ENCODE measurements around the gene NOTCH2. TPM values are rescaled to one million over a fixed set of nuclear protein-coding genes. Genes with fewer than 3 reads are reported as not detected.

The NOTCH2 gene
- total RNA-seq, 1 experiment from 2014 or later, result 4.7 TPM

DNA sequence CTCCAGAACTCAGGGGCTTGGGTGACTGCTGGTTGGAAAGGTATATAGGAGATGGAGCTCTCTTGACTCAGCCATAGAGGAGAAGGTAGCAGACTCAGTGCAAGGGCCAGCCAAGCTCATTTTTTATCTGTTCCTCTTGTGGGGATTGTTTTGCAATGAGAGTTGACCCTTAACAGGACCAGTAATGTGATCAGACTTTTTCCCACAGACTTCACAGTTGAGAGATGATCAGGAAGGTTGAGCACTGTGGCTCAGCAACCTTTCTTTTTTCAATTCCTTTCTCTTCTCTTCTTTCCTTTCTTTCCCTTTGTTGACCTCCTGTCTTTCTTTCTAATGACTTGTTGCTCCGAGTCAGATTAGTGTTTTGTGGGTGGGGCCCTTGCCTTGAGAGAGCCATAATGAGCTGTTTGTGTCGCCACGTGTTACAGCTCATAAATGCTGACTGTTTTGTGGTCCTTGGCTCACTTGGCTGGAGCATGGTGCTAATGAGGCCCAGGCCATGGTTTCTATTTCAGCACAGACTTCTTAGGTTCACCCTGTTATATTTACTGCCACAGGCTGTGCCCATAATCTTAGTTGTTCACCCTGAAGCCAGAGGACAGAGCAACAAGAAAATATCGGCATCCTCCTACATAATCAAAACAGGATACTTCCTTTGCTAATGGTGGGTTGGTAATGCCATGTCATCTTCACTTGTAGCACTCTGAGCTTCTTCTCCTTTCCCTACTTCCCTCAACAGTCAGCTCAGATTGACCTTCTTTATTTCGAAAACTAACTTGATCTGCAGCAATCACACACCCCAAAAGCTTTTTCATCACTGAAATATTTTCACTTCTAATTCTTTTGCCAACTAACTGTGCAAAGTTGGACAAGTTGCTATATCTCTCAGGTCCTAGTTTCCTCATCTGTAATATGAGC lies 187.1 kb downstream of the NOTCH2 start:
- Histone ChIP-seq H2AFZ (ENCODE audit: low read length) (no peak overlapping the region), H4K20me1 (ENCODE audit: insufficient read depth, low read depth, low read length) (no peaks in the 10 kb centered on the region), H3K4me3 (ENCODE audit: low read length) (no peak overlapping the region), H3K9me3 (ENCODE audit: low read length) (no peaks in the 10 kb centered on the region), H3K79me2 (ENCODE audit: low read length) (no peaks in the 10 kb centered on the region), H3K27ac (ENCODE audit: low read length) (no peak overlapping the region), H3K27me3 (ENCODE audit: low read length) (no peaks in the 10 kb centered on the region), H3K4me2 (ENCODE audit: low read depth, low read length, poor library complexity, severe bottlenecking) (no peak overlapping the region), H3K9ac (ENCODE audit: low read length) (no peak overlapping the region), H3K4me1 (ENCODE audit: low read length) (no peaks in the 10 kb centered on the region), H3K36me3 (ENCODE audit: insufficient read depth, low read length) (no peaks in the 10 kb centered on the region), H3K9me2 (replicated peaks; ENCODE audit: insufficient read depth, low read length) (no peaks in the 10 kb centered on the region)
- DNase-seq, result no peak

DNA sequence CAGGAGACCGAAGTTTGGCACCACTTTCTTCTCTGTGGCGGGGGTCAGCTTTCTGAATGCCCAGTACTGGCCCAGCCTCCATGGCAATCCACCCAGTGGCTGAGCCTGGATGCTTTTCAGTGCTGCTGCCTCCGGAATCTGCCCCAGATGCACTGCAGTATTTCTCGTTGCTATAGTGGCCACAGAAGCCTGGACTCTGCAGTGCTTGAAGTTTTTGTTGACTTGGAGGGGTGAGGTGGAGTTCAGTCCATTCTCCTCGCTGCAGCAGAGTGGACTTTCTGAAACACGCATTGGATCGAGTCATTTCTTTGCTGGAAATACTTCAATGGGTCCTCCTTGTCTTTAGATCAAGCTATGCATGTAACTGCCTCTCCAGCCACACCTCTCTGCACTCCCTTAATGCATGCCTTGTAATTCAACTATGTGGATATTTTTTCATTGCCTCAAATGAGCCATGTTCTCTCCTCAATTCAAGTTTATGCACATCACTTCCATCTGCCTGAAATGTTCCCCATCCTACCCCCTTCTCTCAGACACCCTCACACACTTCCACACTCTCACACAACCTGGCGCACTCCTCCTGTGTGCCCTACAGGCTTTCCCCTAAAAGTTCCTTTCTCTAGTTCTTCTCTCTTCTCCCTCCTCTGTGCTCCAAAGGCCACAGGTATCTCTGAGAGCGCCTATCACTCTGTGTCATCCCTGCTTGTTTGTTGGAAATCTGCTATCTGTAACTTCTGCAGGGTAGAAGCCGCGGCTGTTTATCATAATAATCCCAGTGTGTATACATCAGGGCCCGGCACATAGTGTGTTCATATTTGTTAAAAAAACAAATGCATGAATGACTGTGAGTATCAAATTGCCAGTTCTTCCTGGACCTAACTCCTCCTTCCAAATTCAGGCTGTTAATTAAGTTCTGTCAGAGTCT lies 189.7 kb downstream of the NOTCH2 start:
- DNase-seq, result no peak
- no peaks in the 10 kb centered on the region for H3K79me2 ChIP-seq (ENCODE audit: low read length)
- no peak overlapping the region for H3K4me3 ChIP-seq (ENCODE audit: low read length)
- no peak overlapping the region for H3K27ac ChIP-seq (ENCODE audit: low read length)
- H3K9me2 ChIP-seq (replicated peaks; ENCODE audit: insufficient read depth, low read length), result no peaks in the 10 kb centered on the region
- H2AFZ ChIP-seq (ENCODE audit: low read length), result no peak overlapping the region
- H3K4me2 ChIP-seq (ENCODE audit: low read depth, low read length, poor library complexity, severe bottlenecking), result no peak overlapping the region
- H3K9me3 ChIP-seq (ENCODE audit: low read length), result no peaks in the 10 kb centered on the region
- H4K20me1 ChIP-seq (ENCODE audit: insufficient read depth, low read depth, low read length), result no peaks in the 10 kb centered on the region
- no peaks in the 10 kb centered on the region for H3K27me3 ChIP-seq (ENCODE audit: low read length)
- no peak overlapping the region for H3K9ac ChIP-seq (ENCODE audit: low read length)
- H3K4me1 ChIP-seq (ENCODE audit: low read length), result no peaks in the 10 kb centered on the region
- H3K36me3 ChIP-seq (ENCODE audit: insufficient read depth, low read length), result no peaks in the 10 kb centered on the region

DNA sequence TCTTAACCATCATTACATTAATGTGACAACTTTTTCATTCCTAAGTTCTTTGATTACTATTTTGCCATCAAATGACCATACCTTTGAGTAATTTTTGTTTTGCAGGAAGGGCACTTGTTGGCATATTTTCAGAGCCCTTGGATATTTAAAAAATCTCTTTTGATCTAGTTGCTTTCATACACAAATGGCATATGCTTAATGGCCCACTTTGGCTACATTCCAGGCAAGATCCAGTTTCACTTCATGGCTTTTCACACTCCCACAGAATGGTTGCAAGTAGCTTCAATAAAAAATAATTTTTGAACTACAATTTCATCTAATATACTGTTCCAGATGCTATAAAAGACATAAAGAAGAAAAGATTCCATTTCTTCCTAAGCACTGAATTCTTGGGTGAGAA lies 191.3 kb downstream of the NOTCH2 start:
- no peaks in the 10 kb centered on the region for H3K9me2 ChIP-seq (replicated peaks; ENCODE audit: insufficient read depth, low read length)
- no peak overlapping the region for H2AFZ ChIP-seq (ENCODE audit: low read length)

DNA sequence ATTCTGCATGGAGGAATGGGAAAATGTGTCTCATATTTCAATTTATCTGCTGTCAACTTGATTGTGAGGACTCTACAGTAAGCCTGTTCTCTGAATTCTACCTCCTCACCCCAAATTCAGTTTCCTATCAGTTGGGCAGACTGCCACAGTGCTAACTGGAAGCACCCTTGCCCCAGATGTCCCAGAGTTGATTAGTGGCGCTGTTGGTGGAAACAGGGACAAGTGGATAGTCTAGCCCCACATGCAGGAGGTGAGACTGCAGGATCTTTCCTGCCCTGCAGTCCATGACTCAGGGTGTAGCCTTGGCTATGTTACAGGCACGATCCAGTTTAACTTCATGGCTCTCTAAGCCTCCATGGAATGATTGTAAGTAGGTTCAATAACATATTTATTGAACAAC lies 195.3 kb downstream of the NOTCH2 start:
- Histone ChIP-seq H3K27me3 (ENCODE audit: low read length) (no peaks in the 10 kb centered on the region), H3K9ac (ENCODE audit: low read length) (no peak overlapping the region)

More for the DNA sequence above, 191.3 kb downstream of the NOTCH2 start:
- Histone ChIP-seq H3K36me3 (ENCODE audit: insufficient read depth, low read length) (no peaks in the 10 kb centered on the region), H3K4me2 (ENCODE audit: low read depth, low read length, poor library complexity, severe bottlenecking) (no peak overlapping the region), H4K20me1 (ENCODE audit: insufficient read depth, low read depth, low read length) (no peaks in the 10 kb centered on the region), H3K79me2 (ENCODE audit: low read length) (no peaks in the 10 kb centered on the region), H3K9ac (ENCODE audit: low read length) (no peak overlapping the region), H3K4me1 (ENCODE audit: low read length) (no peaks in the 10 kb centered on the region), H3K27me3 (ENCODE audit: low read length) (no peaks in the 10 kb centered on the region), H3K27ac (ENCODE audit: low read length) (no peak overlapping the region), H3K4me3 (ENCODE audit: low read length) (no peak overlapping the region), H3K9me3 (ENCODE audit: low read length) (no peaks in the 10 kb centered on the region)
- no peak for DNase-seq

DNA sequence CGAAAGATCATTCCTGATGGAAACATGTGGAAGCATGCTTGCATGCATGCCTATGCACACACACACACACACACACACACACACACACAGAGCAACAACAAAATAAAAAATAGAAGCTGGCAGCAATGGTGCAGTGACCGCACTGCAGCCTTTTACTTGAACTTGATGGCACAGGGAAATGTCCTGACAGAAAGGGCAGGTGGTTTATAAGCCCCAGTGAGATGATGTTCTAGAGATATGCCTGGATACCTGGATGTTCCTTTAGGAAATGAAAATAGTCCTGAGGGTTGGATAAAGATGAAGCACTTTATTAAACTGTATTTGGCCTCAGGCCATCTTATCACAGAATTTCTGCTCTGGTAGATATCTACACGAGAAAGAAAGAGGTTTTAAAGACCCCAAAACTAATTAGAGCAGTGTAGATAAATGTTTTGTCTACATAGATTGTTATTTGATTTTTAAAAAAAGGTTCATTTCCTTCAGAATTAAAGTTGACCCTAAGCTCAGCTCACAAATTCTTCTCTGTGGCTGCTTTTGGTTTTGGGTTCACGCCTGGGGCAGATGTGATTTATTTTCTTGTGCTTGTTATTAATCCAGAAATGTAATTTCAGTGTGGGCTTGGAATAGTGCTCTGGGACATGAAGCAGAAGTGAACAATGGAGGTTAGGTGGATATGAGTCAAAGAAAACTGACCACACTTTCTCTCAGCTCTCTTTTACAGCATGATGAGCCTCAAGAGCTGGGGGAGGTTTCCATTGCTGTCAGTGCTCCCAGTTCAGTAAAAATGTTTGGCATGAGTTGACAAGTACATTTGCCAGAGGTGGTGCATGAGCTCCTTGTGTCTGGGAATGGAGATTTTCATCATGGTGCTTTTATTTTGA lies 196.1 kb downstream of the NOTCH2 start:
- no peaks in the 10 kb centered on the region for H3K79me2 ChIP-seq (ENCODE audit: low read length)
- no peaks in the 10 kb centered on the region for H4K20me1 ChIP-seq (ENCODE audit: insufficient read depth, low read depth, low read length)
- no peak overlapping the region for H3K9ac ChIP-seq (ENCODE audit: low read length)
- no peaks in the 10 kb centered on the region for H3K27me3 ChIP-seq (ENCODE audit: low read length)
- H3K4me1 ChIP-seq (ENCODE audit: low read length), result no peaks in the 10 kb centered on the region
- DNase-seq, result no peak
- H3K9me3 ChIP-seq (ENCODE audit: low read length), result no peaks in the 10 kb centered on the region
- no peak overlapping the region for H3K4me3 ChIP-seq (ENCODE audit: low read length)
- no peak overlapping the region for H3K27ac ChIP-seq (ENCODE audit: low read length)
- no peak overlapping the region for H3K4me2 ChIP-seq (ENCODE audit: low read depth, low read length, poor library complexity, severe bottlenecking)
- no peak overlapping the region for H2AFZ ChIP-seq (ENCODE audit: low read length)
- no peaks in the 10 kb centered on the region for H3K9me2 ChIP-seq (replicated peaks; ENCODE audit: insufficient read depth, low read length)
- H3K36me3 ChIP-seq (ENCODE audit: insufficient read depth, low read length), result no peaks in the 10 kb centered on the region

More for the DNA sequence above, 195.3 kb downstream of the NOTCH2 start:
- Histone ChIP-seq H3K9me3 (ENCODE audit: low read length) (no peaks in the 10 kb centered on the region), H3K79me2 (ENCODE audit: low read length) (no peaks in the 10 kb centered on the region), H3K4me1 (ENCODE audit: low read length) (no peaks in the 10 kb centered on the region), H3K36me3 (ENCODE audit: insufficient read depth, low read length) (no peaks in the 10 kb centered on the region), H2AFZ (ENCODE audit: low read length) (no peak overlapping the region), H4K20me1 (ENCODE audit: insufficient read depth, low read depth, low read length) (no peaks in the 10 kb centered on the region), H3K4me3 (ENCODE audit: low read length) (no peak overlapping the region), H3K9me2 (replicated peaks; ENCODE audit: insufficient read depth, low read length) (no peaks in the 10 kb centered on the region), H3K4me2 (ENCODE audit: low read depth, low read length, poor library complexity, severe bottlenecking) (no peak overlapping the region), H3K27ac (ENCODE audit: low read length) (no peak overlapping the region)
- no peak for DNase-seq

DNA sequence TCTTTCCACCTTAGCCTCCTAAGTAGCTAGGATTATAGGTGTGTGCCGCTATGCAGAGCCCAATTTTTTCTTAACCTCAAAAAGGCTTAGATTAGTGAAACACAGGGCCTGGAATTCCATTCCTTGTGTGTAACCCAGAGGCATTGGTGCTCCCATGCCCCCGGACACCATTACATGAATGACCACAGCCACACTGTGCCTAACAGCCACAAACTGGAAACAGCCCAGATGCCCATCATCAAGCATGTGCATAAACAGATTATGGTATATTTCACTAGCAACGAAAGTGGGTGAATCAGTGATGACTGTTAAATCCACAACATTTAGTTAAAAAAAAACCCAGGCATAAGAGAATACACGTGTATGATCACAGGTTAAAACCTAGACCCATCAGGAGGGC lies 197.6 kb downstream of the NOTCH2 start:
- H2AFZ ChIP-seq (ENCODE audit: low read length), result no peak overlapping the region

DNA sequence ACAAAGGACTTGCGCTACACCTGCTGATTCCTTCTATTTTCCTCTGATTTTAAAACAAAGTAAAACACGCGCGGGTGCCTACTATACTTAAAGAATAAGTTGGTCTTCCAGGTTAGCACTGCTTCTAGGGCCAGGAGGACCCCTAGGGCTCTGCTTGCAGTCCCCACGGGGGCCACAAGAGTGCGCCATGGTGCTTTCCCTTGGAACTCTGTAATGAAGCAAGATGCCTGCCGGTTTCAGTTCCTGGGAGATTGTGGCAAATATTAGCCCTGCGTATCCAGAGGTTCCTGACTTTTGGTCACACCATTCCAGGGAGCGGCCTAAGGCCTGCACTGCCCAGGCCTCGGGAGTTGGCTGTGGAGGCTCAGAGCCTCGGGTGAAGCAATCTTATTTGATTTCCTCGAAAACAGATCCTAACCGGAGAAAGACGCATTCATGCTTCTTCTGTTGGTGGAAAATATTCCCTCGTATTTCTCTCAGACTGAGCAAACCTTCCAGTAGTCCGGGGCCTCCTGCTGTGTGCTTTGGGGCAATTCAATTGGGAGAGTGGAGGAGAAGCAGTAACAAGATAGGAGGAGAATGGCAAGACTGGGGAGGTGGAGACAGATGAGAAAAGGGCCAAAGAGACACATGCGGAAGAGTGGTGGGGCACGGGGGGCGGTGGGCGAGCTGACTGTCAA lies 198.4 kb downstream of the NOTCH2 start:
- no peaks in the 10 kb centered on the region for H3K36me3 ChIP-seq (ENCODE audit: insufficient read depth, low read length)
- no peak overlapping the region for H3K27ac ChIP-seq (ENCODE audit: low read length)
- no peaks in the 10 kb centered on the region for H3K79me2 ChIP-seq (ENCODE audit: low read length)
- no peak overlapping the region for H2AFZ ChIP-seq (ENCODE audit: low read length)
- H3K4me1 ChIP-seq (ENCODE audit: low read length), result no peaks in the 10 kb centered on the region
- no peaks in the 10 kb centered on the region for H3K9me2 ChIP-seq (replicated peaks; ENCODE audit: insufficient read depth, low read length)
- peak; percentile 87 for DNase-seq
- no peaks in the 10 kb centered on the region for H3K27me3 ChIP-seq (ENCODE audit: low read length)
- H3K4me3 ChIP-seq (ENCODE audit: low read length), result no peak overlapping the region
- H3K9me3 ChIP-seq (ENCODE audit: low read length), result no peaks in the 10 kb centered on the region
- H3K4me2 ChIP-seq (ENCODE audit: low read depth, low read length, poor library complexity, severe bottlenecking), result no peak overlapping the region
- no peak overlapping the region for H3K9ac ChIP-seq (ENCODE audit: low read length)
- H4K20me1 ChIP-seq (ENCODE audit: insufficient read depth, low read depth, low read length), result no peaks in the 10 kb centered on the region

More for the DNA sequence above, 197.6 kb downstream of the NOTCH2 start:
- H3K79me2 ChIP-seq (ENCODE audit: low read length), result no peaks in the 10 kb centered on the region
- H3K9me3 ChIP-seq (ENCODE audit: low read length), result no peaks in the 10 kb centered on the region
- H3K4me1 ChIP-seq (ENCODE audit: low read length), result no peaks in the 10 kb centered on the region
- no peak overlapping the region for H3K27ac ChIP-seq (ENCODE audit: low read length)
- H3K4me3 ChIP-seq (ENCODE audit: low read length), result no peak overlapping the region
- no peaks in the 10 kb centered on the region for H3K27me3 ChIP-seq (ENCODE audit: low read length)
- H4K20me1 ChIP-seq (ENCODE audit: insufficient read depth, low read depth, low read length), result no peaks in the 10 kb centered on the region
- H3K9ac ChIP-seq (ENCODE audit: low read length), result no peak overlapping the region
- no peak for DNase-seq
- H3K36me3 ChIP-seq (ENCODE audit: insufficient read depth, low read length), result no peaks in the 10 kb centered on the region
- no peaks in the 10 kb centered on the region for H3K9me2 ChIP-seq (replicated peaks; ENCODE audit: insufficient read depth, low read length)
- H3K4me2 ChIP-seq (ENCODE audit: low read depth, low read length, poor library complexity, severe bottlenecking), result no peak overlapping the region
